NB4 (cell line): ENCODE measurements around the gene RASA3.
"Not testable (repeated sequence)": the region's sequence is repeated elsewhere in the genome, so short reads cannot be mapped to it uniquely, and the experiment has no call there.

Source experiments
- DNase-seq: peaks from one replicate; pipeline ENCODE4 v3.0.0; 2010; ENCODE audit warnings: low read depth
- H3K4me3 ChIP-seq: one replicate; pipeline ENCODE4 v1.5.1; 2011; ENCODE audit warnings: mild to moderate bottlenecking, low read depth, low read length, moderate library complexity
- CTCF ChIP-seq: IDR thresholded peaks from one replicate; pipeline ENCODE4 v1.5.1; 2012; ENCODE audit warnings: low read depth, low read length
- MAX ChIP-seq: IDR thresholded peaks from 2 replicates; pipeline ENCODE4 v1.6.1; 2011; ENCODE audit warnings: low read depth, low read length
- MYC ChIP-seq: IDR thresholded peaks from 2 replicates; pipeline ENCODE4 v1.6.1; 2011; ENCODE audit warnings: low read depth, low read length
- POLR2A ChIP-seq: IDR thresholded peaks from 2 replicates; pipeline ENCODE4 v1.6.1; 2011; ENCODE audit warnings: mild to moderate bottlenecking; ENCODE audit not compliant: insufficient read length; ENCODE audit errors: extremely low read depth

RASA3 gene

GRCh38 chr13:114132419-114133121 lies at the start of gene RASA3:
TSS of gene RASA3 (minus strand) at chr13:114132623. CDS start at chr13:114132489, 134 bp downstream.
- DNase-seq, result peak; percentile 94
- TF ChIP-seq MYC, result peak; percentile 71
- peak; percentile 86 for TF ChIP-seq POLR2A
- TF ChIP-seq CTCF, result no peak
- TF ChIP-seq MAX, result peak; percentile 65

GRCh38 chr13:114179087-114179658 lies 46.8 kb upstream of the RASA3 start, which contains the start of gene CFAP97D2:
TSS of gene CFAP97D2 (plus strand) at chr13:114179257. CDS start at chr13:114179331, 74 bp downstream.
- DNase-seq, result no peak
- TF ChIP-seq CTCF (no peak), POLR2A (no peak), MYC (no peak), MAX (no peak)
- H3K4me3 ChIP-seq, result no peak within 1 kb of the TSS

More at GRCh38 chr13:114132419-114133121, at the start of gene RASA3:
- H3K4me3 ChIP-seq, result peak within 1 kb of the TSS; percentile 85

GRCh38 chr13:114177245-114178010 lies 45.0 kb upstream of the RASA3 start:
- DNase-seq, result no peak
- no peak overlapping the region for H3K4me3 ChIP-seq
- no peak for TF ChIP-seq CTCF

- H3K4me3 ChIP-seq, DNase-seq: not testable (repeated sequence)
These were observed 44.0 kb upstream of the RASA3 start for GRCh38 chr13:114176359-114176902.

- TF ChIP-seq POLR2A, result no peak
- TF ChIP-seq MAX, result no peak
- TF ChIP-seq CTCF, result no peak
- TF ChIP-seq MYC, result no peak
- no peak overlapping the region for H3K4me3 ChIP-seq
- no peak for DNase-seq
These were observed 42.1 kb upstream of the RASA3 start for GRCh38 chr13:114174529-114174961.

- no peak overlapping the region for H3K4me3 ChIP-seq
- no peak for TF ChIP-seq MYC
- TF ChIP-seq CTCF, result no peak
- TF ChIP-seq MAX, result no peak
- TF ChIP-seq POLR2A, result no peak
- no peak for DNase-seq
These were observed 41.3 kb upstream of the RASA3 start for GRCh38 chr13:114173745-114174144.
